ENCODE data around the gene P2RY13. TPM values are rescaled to one million over a fixed set of nuclear protein-coding genes. Genes with fewer than 3 reads are reported as not detected.
A peak's percentile ranks its signal among the peaks of the same experiment; 100 is the strongest.

The P2RY13 gene
- total RNA-seq, 2 experiments from 2014 or later: not detected

DNA sequence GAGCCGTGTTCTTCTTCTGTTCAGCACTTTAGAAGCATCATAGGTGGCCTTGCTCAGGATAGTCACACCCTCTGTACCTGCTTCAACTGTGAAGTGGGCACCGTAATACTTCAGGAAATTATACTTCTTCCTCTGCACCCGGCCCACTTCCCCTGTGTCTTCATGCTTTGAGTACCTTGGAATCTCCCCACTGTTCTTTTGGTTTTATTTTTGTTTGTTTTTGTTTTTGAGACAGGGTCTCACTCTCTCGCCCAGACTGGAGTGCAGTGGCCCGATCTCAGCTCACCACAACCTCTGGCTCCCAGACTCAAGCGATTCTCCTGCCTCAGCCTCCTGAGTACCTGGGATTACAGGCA lies 52.7 kb downstream of the P2RY13 start:
- peaks cover 42% of the 10 kb centered on the region for H3K4me1 ChIP-seq (ENCODE audit: insufficient read depth, low read length, poor library complexity, severe bottlenecking)
- DNase-seq (ENCODE audit: low spot score): peak; percentile 8
- intact Hi-C loops (cut with micrococcal nuclease; ENCODE audit: unreplicated experiment): loop anchor here (5.0 kb wide), 1 partner anchor 189 kb away; the partner anchor contains the start of gene MED12L
- H3K9me3 ChIP-seq (ENCODE audit: low read length): no peaks in the 10 kb centered on the region
- POLR2A ChIA-PET: interaction anchor here (0.7 to 2.3 kb wide), 2 partner anchors 10 to 922 kb away, joined by 3 to 10 read pairs; no protein-coding TSS in a partner anchor
- no peaks in the 10 kb centered on the region for H4K20me1 ChIP-seq (ENCODE audit: insufficient read depth, low read length)
- H3K36me3 ChIP-seq (ENCODE audit: insufficient read depth, low read length): no peaks in the 10 kb centered on the region; the same call in 1 of the 2 replicates
- no peak overlapping the region for H3K4me3 ChIP-seq (ENCODE audit: low read depth, low read length, poor library complexity, severe bottlenecking)
- no peaks in the 10 kb centered on the region for H3K9me2 ChIP-seq (ENCODE audit: insufficient read depth, low read length)
- CTCF ChIA-PET (ENCODE audit: unreplicated experiment): no interaction called here
- no peaks in the 10 kb centered on the region for H3K79me2 ChIP-seq (ENCODE audit: insufficient read depth, low read depth, low read length)
- no peak overlapping the region for H3K27ac ChIP-seq (ENCODE audit: low read depth, low read length, poor library complexity, severe bottlenecking)
- no peak for TF ChIP-seq CTCF (conservative IDR thresholded peaks at IDR 0.05; ENCODE audit: low read length)
- no peak for TF ChIP-seq EZH2phosphoT487 (IDR thresholded peaks at IDR 0.05; ENCODE audit: borderline replicate concordance, low read depth, low read length)
- no TSS peak for BruUV-seq (replicated peaks)
- H2AFZ ChIP-seq (ENCODE audit: low read length): no peak overlapping the region
- peak overlapping the region; percentile 12; the same call in 1 of the 2 replicates for H3K4me2 ChIP-seq (ENCODE audit: low read length)

Other genes with a start within 250 kb of the P2RY13 start
- 12.6 and 16.4 TPM in 2 replicates for gene MED12L, start 243.9 kb downstream of the P2RY13 start, total RNA-seq (2014; rRNA removed; shearing (Covaris generic))
- gene MED12L, start 243.9 kb downstream of the P2RY13 start, total RNA-seq (2022): 32.7 and 33.8 TPM in 2 replicates
- not detected in 2 replicates for gene GPR171, start 126.3 kb downstream of the P2RY13 start, total RNA-seq (2014; rRNA removed; shearing (Covaris generic))
- gene GPR171, start 126.3 kb downstream of the P2RY13 start, total RNA-seq (2022): not detected in 2 replicates
- gene P2RY14, start 51.0 kb downstream of the P2RY13 start, total RNA-seq (2014; rRNA removed; shearing (Covaris generic)): not detected in 2 replicates
- gene P2RY14, start 51.0 kb downstream of the P2RY13 start, total RNA-seq (2022): not detected in 2 replicates
- not detected in 2 replicates for gene GPR87, start 12.7 kb downstream of the P2RY13 start, total RNA-seq (2014; rRNA removed; shearing (Covaris generic))
- gene GPR87, start 12.7 kb downstream of the P2RY13 start, total RNA-seq (2022): not detected in 2 replicates
- gene P2RY12, start 55.2 kb upstream of the P2RY13 start, total RNA-seq (2014; rRNA removed; shearing (Covaris generic)): 0.19 TPM in 1 of 2 replicates, not detected in the other
- 0.28 TPM in 1 of 2 replicates, not detected in the other for gene P2RY12, start 55.2 kb upstream of the P2RY13 start, total RNA-seq (2022)
- gene IGSF10, start 131.5 kb upstream of the P2RY13 start, total RNA-seq (2014; rRNA removed; shearing (Covaris generic)): not detected in 2 replicates
- not detected in 2 replicates for gene IGSF10, start 131.5 kb upstream of the P2RY13 start, total RNA-seq (2022)